ENCODE measurements around the gene DERA.

- no peak for TF ChIP-seq POLR2A (IDR thresholded peaks at IDR 0.05; ENCODE audit: low read length)
- TF ChIP-seq GATA1 (IDR thresholded peaks at IDR 0.05; ENCODE audit: low read depth, low read length): no peak
Observed at GRCh38 chr12:15933751-15934150, 22.6 kb downstream of the DERA start.
